CD4-positive, alpha-beta T cell treated with Interleukin-2 at 100 ng/mL for 4 hours (primary cell): ENCODE data around the gene UBA3.

Experiments used
- DNase-seq: peaks from one replicate; pipeline ENCODE4 v3.0.0-alpha.2; 2020; ENCODE audit warnings: low spot score

The UBA3 gene

DNA sequence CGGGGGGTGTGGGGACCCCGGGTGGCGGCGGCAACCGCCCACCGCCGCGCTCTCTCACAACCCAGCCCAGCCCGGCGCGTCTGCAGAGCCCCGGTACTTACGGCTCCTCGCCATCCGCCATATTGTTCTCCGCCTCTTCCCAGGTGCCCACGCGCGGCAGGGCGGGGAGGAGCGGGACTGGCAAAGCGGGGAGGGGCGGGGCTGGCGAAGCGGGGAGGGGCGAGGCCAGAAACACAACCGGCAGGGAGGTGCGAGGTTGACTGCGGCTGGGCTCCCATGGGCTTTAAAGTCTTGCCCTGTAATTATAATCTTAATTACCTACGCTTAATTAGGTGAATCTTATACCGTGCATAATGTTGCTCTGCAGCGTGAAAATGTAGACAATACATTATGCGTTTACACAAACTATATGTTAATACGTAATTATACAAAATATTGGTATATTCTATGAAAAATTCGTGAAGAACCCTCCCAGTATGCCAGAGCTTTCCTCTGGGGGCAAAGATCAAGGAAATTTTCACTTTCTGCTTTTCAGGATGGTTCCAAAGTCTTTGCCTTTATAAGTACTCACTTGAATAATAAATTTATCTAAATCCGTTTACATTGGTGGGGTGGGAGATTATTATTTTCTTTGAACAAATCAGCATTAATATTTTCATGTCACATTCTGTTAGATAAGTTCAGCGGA, at the start of gene UBA3:
Gene UBA3, minus strand, starts transcription at position 133 of the 688 bp plus-strand sequence. Its CDS starts 12 bp downstream, at position 121.
- DNase-seq, result peak; percentile 90

DNA sequence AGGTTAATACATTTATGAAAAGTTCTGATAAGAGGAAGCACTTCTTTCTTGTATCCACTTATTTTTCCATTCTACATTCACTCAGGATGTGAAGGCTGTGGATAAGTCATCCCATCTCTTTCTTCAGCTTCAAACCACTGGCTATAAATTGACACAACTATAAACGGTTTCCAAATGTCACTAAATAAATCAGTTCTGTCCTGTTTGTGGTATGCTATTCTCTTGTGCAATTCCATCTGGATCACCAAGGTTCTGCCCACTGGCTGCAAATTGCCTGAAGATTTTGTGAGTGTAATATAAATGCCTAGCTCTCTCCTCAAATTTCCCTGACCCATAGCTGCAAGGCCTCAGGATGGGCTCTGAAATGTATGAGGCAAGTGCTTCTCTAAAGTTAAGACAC, 49.4 kb upstream of the UBA3 start:
- DNase-seq, result no peak

GRCh38 chr3:69128509-69128908, 48.3 kb upstream of the UBA3 start:
- no peak for DNase-seq

- DNase-seq, result no peak
Observed at GRCh38 chr3:69126999-69127398, 46.8 kb upstream of the UBA3 start.

DNA sequence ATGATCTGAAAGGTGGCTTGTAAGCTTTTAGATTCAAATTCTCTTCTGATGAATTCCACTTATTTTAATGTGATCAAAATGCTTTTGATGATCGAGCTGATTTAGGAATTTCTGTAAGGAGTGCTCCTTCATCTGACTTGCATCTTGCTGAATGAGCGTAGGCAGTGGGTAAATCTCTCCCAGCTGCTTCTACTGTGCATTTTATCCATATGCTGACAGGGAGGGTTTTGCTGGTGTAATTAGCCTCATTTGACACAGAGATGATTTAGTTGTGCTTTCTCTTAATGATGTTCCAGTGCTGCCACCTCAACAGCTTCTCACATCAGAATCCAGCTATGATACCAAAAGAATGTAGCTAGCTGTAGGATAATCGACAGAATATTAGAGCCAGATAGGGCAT, 46.1 kb upstream of the UBA3 start:
- DNase-seq, result no peak

GRCh38 chr3:69122403-69122802, 42.2 kb upstream of the UBA3 start, which contains the start of gene LMOD3:
LMOD3 (minus strand) TSS chr3:69122595; CDS start chr3:69122386, 209 bp downstream.
- DNase-seq, result no peak

DNA sequence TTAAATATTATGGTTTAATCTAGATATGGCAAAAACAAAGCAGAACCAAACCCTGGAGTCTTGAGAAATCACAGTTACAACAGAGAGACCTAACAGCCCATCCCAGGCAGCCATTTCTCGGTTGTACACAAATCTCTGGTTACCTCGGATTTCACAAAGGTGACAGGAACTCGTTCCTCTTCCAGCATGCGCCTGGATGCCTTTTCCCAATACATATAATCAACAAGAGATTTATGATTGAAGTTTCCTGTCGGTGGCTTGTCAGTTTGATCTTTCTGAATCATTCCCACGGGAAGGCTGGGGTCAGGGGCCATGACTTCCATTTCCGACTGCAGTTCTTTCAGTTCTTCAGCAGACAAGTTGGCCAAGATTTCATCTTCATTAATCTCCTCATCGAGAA, 41.8 kb upstream of the UBA3 start:
- no peak for DNase-seq

GRCh38 chr3:69121513-69121912, 41.3 kb upstream of the UBA3 start:
- no peak for DNase-seq

GRCh38 chr3:69120879-69121464, 40.8 kb upstream of the UBA3 start:
- peak; percentile 92 for DNase-seq

GRCh38 chr3:69119681-69120080, 39.5 kb upstream of the UBA3 start:
- DNase-seq, result no peak

DNA sequence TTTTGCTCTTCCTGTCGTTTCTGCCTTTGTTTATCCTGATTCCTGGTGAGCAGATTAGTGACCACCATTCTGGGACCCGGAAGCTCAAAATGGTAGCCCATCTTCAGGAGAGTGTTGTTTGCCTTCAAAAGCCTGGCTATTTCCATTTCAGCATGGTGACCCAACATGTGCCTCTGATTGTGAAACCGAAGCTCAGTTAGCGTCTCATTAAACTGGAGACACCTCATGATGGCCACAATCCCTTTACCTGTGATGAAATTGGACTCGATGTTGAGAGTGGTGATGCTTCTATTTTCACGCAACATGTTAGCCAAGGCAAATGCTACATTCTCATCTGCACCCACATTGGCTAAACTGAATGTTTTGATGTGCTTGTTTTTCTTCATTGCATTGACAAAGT, 39.0 kb upstream of the UBA3 start:
- DNase-seq, result no peak

DNA sequence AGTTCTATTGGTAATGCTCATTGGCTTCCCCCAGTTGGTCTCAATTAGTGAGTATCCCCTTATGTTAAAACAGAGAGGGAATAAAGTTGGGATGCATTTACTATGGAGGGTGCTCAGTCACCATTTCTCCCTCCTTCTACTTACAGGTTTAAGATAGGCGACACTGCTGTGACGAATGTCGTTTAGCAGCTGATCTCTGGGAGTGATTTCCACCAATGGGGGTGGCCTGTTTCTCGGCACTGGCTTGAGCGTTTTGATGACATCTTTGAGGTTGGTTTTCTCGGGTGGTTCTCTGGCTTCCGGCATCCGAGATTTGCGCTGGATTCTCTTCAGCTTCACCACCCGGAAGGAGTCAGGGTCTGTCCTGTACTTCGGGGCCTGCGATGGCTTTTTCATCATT, 38.4 kb upstream of the UBA3 start:
- DNase-seq, result no peak

DNA sequence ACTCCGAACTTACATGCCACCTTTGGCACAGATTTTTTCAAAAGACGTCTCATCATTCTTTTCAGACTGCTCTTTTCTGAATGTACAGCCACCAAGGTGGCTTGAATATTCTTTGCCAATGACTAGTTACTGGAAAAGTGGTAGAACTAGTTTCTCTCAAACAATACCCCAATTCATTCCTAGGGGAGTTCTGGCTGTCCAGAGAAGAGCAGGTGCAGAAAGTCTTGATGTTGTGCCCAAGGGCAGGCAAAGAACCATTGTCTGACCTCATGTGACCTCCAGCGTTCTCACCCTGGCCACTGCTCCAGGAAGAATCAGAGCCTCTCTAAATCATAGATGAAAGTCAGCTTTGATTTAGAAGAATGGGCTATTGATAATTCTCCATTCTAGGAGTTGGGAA, 36.7 kb upstream of the UBA3 start:
- DNase-seq, result no peak

DNA sequence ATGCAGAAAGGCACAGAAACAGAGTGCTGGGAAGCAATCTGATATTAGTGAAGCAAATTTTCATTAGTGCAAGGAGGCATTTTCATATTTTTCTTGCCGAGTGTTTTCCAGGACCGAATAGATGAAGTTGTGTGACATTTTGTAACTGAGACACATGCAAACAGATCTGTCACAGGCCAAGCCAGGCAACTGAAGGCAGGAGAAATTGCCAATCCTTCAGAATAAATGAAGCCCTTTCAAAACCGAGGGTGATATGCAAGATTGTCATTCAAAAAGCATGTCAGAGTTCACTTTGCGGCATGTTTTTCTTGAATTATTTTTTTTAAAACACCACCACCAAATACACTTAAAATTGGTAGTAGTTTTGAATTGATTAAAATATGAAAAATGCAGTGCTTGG, 36.0 kb upstream of the UBA3 start:
- DNase-seq, result no peak

DNA sequence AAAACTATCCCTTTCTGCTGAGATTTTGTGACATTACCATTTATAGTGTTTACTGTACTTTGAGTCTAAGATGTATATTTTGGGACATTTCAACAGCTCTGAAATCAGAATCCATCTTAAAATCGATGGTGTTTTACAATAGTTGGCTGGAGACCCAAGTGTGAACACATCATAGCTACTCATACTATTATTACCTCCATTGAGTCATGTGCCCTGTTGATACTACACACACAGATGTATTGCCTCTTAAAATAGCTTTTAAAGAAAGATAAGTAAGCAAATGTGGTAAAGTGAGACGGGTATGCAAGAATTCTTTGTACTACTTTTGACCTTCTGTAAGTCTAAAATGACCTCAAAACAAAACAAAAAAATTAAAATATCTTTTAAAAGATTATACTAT, 35.6 kb upstream of the UBA3 start:
- DNase-seq, result no peak

- no peak for DNase-seq
Observed at GRCh38 chr3:69113536-69113935, 33.4 kb upstream of the UBA3 start.

DNA sequence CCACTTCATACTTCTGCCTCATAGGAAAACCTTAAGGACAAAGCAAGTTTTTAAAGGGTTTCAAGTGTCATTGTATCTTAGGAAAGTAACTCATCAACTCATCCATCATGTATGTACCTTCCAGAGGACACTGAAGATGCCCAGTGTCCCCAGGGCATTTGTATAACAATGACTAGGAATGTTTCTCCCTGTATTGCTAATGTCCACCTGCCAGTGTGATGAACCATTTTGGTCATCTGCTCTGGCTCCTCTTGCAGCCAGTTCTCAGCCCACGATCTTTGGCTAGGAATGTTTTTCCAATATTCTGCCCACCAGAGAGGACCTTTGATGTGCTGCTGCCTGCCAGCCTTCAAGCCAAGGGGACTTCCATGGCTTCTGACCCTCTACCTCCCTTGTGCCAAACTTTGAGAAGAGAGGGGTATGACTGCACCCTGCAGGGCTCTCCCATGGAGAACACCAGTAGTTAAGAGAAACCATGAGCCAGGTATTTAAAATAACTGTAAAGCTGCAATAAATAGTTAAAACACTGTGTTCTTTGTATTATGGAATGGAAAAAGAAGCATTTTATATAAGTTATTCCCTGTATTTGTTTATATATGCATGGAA, 30.9 kb upstream of the UBA3 start:
- no peak for DNase-seq

DNA sequence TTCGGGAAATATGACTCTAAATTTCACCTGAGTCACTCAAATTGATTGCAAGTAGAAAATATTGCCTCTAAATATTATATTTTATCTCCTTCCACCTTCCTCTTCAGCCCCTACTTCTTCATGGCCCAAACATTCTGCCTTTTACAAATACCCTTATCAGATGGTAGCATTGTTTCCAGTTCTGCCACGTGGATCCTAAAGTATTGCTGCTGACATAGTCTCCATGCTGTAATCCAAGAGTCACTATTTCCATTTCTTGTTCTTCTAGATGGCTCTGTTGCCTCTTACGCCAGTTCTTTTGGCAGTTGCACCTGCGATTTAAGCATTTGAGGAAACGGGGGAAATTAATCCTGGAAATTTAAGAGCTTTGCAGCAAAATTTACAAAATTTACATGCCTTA, 28.6 kb upstream of the UBA3 start:
- no peak for DNase-seq

DNA sequence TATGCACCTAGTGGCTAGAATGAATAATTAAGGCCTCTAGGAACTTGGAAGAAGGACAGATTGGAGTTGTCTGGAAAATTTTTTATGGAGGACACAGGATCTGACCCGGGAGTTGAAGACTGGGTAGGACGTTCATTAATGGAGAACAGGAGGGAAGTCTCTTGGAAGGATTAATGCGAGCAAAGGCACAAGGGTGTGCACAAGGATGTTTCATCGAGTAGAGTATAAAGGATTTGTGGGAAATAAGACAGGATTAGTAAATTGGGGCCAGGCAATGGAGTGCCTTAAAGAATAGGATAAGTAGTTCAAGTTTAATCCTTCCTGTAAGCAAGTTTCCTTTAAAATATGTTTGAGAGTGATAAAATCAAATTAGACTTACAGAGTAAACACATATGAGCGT, 27.7 kb upstream of the UBA3 start:
- no peak for DNase-seq

DNA sequence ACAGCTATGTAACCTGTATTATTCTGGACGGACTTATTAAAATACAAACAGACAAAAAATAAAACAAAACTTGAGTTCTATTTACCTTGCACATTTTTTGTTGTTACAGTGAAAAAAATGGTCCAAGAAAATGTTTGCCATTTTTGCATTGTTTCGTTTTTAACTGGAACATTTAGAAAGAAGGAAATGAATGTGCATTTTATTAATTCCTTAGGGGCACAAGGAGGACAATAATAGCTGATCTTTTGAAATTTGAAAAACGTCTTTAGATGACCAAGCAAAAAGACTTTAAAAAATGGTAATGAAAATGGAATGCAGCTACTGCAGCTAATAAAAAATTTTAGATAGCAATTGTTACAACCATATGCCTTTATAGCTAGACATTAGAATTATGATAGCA, 25.2 kb upstream of the UBA3 start:
- no peak for DNase-seq

DNA sequence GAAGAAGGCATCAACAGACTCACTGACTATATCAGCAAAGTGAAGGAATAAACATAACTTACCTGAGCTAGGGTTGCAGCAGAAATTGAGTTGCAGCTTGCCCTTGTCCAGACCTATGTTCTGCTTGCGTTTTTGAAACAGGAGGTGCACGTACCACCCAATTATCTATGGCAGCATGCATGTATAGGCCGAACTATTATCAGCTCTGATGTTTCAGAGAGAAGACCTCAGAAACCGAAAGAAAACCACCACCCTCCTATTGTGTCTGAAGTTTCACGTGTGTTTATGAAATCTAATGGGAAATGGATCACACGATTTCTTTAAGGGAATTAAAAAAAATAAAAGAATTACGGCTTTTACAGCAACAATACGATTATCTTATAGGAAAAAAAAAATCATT, 24.4 kb upstream of the UBA3 start:
- DNase-seq, result no peak

DNA sequence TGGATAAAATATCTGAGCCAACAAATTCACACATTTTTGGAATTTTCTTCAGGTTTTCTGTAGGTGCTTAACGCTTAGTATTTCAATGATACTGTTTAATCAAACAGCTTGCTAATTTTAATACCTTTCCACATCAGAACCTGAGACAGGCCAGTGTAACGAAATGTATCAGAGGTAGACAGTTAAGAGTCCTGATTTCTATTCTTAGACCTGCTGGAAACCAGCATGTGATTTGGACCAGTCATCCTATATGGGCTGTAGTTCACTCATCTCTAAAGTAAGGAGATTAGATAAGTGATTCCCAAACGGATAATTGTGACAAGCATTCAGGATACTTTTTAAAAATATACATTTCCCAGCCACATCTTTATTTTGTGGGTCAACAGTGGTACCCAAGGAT, 23.0 kb upstream of the UBA3 start:
- DNase-seq, result no peak

GRCh38 chr3:69102384-69102783, 22.2 kb upstream of the UBA3 start:
- no peak for DNase-seq

DNA sequence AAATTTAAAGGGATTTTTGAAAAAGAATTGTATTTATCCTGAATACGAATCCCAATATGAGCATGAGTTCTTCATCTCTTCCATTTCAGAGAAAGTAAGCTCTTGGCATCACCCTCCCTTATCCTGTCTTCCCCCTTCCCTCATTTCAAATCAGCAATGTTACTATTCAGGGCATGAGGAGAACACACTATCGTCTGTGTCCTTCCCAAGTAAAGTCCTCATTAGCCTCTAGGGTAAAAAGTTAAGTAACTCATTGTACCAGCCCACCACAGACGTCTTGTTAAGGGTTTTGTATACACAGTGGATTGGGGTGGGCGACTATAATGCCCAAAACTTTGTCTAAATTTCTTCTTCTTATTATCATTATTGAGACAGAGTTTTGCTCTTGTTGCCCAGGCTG, 19.4 kb upstream of the UBA3 start:
- no peak for DNase-seq
